MCF 10A (cell line): ENCODE measurements around the gene CIPC. TPM values are rescaled to one million over a fixed set of nuclear protein-coding genes. Genes with fewer than 3 reads are reported as not detected.

Experiments used
- BruUV-seq: library from RNA; stranded (reverse); fragments of 400-500 nt; replicated peaks from 2 replicates; lab custom pipeline; 2021; lab: Mats Ljungman, UMichigan
- CTCF ChIA-PET: fragments of 300-600 bp; sonication (Branson Sonifier 250); formaldehyde crosslinking; extraction: SDS; loops from one replicate; lab custom pipeline; 2021; ENCODE audit warnings: antibody characterized with exemption, inconsistent platforms; lab: Yijun Ruan, JAX
- POLR2A ChIA-PET: fragments of 300-600, 350-650 bp; sonication (Branson Sonifier 250); formaldehyde crosslinking; extraction: SDS; loops from one replicate; lab custom pipeline; 2020; ENCODE audit warnings: antibody characterized with exemption, inconsistent platforms; lab: Yijun Ruan, JAX
- DNase-seq: peaks from one replicate; pipeline ENCODE4 v3.0.0-alpha.2; 2018; ENCODE audit not compliant: unreplicated experiment
- H3K27ac Mint-ChIP-seq: one replicate; pipeline ENCODE4 v1.8.0; 2022; ENCODE audit warnings: mild to moderate bottlenecking, low read depth, mixed read lengths; ENCODE audit not compliant: unreplicated experiment
- H3K27me3 Mint-ChIP-seq: one replicate; pipeline ENCODE4 v1.8.0; 2022; ENCODE audit warnings: mixed read lengths; ENCODE audit not compliant: insufficient read depth, unreplicated experiment
- H3K36me3 Mint-ChIP-seq: one replicate; pipeline ENCODE4 v1.8.0; 2022; ENCODE audit warnings: mild to moderate bottlenecking, moderate library complexity, mixed read lengths; ENCODE audit not compliant: insufficient read depth, unreplicated experiment
- H3K4me1 Mint-ChIP-seq: one replicate; pipeline ENCODE4 v1.8.0; 2022; ENCODE audit warnings: mixed read lengths; ENCODE audit not compliant: insufficient read depth, unreplicated experiment
- H3K4me3 Mint-ChIP-seq: one replicate; pipeline ENCODE4 v1.8.0; 2022; ENCODE audit warnings: mild to moderate bottlenecking, moderate library complexity, mixed read lengths; ENCODE audit not compliant: unreplicated experiment
- H3K9me3 Mint-ChIP-seq: one replicate; pipeline ENCODE4 v1.8.0; 2022; ENCODE audit warnings: mixed read lengths; ENCODE audit not compliant: unreplicated experiment
- intact Hi-C: fragments of 100-400 bp; cut with micrococcal nuclease; formaldehyde crosslinking; loops from 2 replicates; pipeline ENCODE4 v1.14.1; 2022
- total RNA-seq: library from RNA; stranded (reverse); gene quantifications from 2 replicates; pipeline ENCODE4 v1.2.3, GENCODE V29; 2022
- TF ChIP-seq, protein P1 (sequence below): fragments of 200-600 bp; IDR thresholded peaks from one replicate; pipeline ENCODE4 v1.8.0; 2022; ENCODE audit warnings: antibody characterized with exemption, mild to moderate bottlenecking; ENCODE audit not compliant: unreplicated experiment

CIPC gene
- total RNA-seq, 1 experiment from 2014 or later: 9.7 TPM

DNA sequence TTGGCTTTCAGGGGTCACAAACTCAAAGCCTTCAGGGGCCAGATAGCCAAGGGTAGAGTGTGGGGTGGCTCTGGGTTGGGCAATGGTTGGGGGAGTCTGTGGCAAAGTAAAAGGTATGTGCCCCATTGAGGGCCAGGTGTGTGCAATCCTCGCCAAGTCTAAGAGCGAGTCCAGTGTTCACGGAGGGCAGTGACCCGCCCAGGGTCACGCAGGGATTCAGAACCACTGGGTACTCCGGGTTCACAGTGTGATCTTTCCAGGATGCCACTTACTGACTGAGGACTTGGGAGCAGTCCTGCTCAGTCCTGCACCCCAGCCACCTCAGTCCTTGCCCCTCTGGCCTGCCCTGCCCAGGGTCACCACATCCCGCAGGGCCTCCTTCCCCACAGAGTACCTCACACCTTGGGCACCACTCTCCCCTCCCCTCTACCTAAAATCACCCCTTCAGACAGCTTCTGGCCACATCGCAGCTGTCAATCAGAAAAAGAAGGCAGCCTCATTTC, 27.8 kb downstream of the CIPC start:
- ChIA-PET POLR2A (interaction anchor here (0.6 kb wide), 1 partner anchor 333 kb away, joined by 3 read pairs; no protein-coding TSS in a partner anchor), CTCF (interaction anchor here (1.5 to 2.4 kb wide), 2 partner anchors 9 to 26 kb away, joined by 7 to 10 read pairs; no protein-coding TSS in a partner anchor)
- Mint-ChIP-seq H3K9me3 (no peaks in the 10 kb centered on the region), H3K4me3 (no peak overlapping the region), H3K36me3 (peaks cover 17% of the 10 kb centered on the region), H3K27ac (no peak overlapping the region), H3K27me3 (no peaks in the 10 kb centered on the region), H3K4me1 (peaks cover 33% of the 10 kb centered on the region)
- TF ChIP-seq, protein P1, sequence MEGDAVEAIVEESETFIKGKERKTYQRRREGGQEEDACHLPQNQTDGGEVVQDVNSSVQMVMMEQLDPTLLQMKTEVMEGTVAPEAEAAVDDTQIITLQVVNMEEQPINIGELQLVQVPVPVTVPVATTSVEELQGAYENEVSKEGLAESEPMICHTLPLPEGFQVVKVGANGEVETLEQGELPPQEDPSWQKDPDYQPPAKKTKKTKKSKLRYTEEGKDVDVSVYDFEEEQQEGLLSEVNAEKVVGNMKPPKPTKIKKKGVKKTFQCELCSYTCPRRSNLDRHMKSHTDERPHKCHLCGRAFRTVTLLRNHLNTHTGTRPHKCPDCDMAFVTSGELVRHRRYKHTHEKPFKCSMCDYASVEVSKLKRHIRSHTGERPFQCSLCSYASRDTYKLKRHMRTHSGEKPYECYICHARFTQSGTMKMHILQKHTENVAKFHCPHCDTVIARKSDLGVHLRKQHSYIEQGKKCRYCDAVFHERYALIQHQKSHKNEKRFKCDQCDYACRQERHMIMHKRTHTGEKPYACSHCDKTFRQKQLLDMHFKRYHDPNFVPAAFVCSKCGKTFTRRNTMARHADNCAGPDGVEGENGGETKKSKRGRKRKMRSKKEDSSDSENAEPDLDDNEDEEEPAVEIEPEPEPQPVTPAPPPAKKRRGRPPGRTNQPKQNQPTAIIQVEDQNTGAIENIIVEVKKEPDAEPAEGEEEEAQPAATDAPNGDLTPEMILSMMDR: no peak
- DNase-seq: no peak
- intact Hi-C loops: no loop called here
- BruUV-seq: no TSS peak

DNA sequence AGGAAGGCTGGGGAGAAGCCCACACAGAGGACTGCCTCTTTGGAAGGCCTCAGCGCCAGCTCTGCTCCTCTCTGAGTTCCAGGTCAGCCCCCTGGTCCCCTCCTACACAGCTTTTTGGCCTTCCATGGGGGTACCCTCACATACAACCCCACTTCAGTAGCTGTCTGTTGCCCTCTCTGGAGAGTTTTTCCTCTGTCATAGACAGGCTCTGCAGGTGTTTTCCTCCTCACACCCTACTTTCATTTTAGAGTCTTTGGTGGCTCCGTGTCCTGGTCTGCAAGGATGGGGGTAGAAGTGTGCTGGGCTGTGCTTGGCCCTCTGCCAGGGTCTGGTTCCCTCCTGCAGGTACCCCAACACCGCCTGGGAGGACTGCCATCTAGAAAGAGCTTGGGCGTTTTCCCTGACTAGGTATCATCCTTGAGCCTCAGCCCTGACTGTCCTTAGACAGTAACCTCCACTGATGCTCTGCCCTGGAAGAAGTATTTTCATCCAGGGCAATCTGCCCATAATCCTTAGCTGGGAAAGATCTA, 28.5 kb downstream of the CIPC start:
- DNase-seq: no peak
- peaks cover 33% of the 10 kb centered on the region for H3K4me1 Mint-ChIP-seq
- no peak overlapping the region for H3K27ac Mint-ChIP-seq
- POLR2A ChIA-PET: interaction anchor here (0.6 to 1.1 kb wide), 3 partner anchors 9 to 332 kb away, joined by 3 to 4 read pairs (median 3); no protein-coding TSS in a partner anchor
- TF ChIP-seq, protein P1: no peak
- intact Hi-C loops: no loop called here
- BruUV-seq: no TSS peak
- H3K27me3 Mint-ChIP-seq: no peaks in the 10 kb centered on the region
- H3K4me3 Mint-ChIP-seq: no peak overlapping the region
- peaks cover 12% of the 10 kb centered on the region for H3K36me3 Mint-ChIP-seq
- CTCF ChIA-PET: interaction anchor here (0.6 to 2.4 kb wide), 3 partner anchors 8 to 426 kb away, joined by 5 to 10 read pairs (median 7); no protein-coding TSS in a partner anchor
- H3K9me3 Mint-ChIP-seq: no peaks in the 10 kb centered on the region

DNA sequence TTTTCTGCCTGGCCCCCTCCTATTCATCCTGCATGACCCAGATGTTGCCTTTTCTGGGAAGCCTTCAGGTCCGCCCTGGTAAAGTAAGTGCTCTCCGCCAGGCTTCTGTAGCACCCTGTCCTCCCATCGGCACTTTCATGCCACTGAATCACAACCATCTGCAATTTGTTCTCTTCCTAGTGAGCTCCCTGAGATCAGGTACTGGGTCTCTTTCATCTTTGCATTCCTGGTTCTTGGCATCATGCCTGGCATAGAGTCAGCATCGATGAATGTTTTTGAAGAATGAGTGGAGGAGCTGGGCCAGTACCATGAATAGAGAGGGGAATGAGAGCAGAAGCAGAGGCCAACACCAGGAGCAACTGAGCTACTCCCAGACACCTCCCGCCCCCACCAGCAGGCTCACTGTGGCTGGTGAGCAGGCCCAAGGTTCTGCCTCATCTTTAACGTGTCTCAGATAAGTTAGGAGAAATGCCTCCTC, 30.4 kb downstream of the CIPC start:
- Mint-ChIP-seq H3K27ac (no peak overlapping the region), H3K27me3 (peaks cover 16% of the 10 kb centered on the region), H3K4me1 (peaks cover 19% of the 10 kb centered on the region), H3K36me3 (no peaks in the 10 kb centered on the region), H3K9me3 (no peaks in the 10 kb centered on the region), H3K4me3 (no peak overlapping the region)
- BruUV-seq: no TSS peak
- CTCF ChIA-PET: interaction anchor here (0.6 to 2.4 kb wide), 4 partner anchors 18 to 188 kb away, joined by 3 to 10 read pairs (median 5); no protein-coding TSS in a partner anchor
- TF ChIP-seq, protein P1: no peak
- POLR2A ChIA-PET: interaction anchor here (0.6 to 2.1 kb wide), 4 partner anchors 31 to 1911 kb away, joined by 3 to 6 read pairs (median 4); partner anchors contain the start of gene CIPC
- intact Hi-C loops: no loop called here
- DNase-seq: peak; percentile 51

DNA sequence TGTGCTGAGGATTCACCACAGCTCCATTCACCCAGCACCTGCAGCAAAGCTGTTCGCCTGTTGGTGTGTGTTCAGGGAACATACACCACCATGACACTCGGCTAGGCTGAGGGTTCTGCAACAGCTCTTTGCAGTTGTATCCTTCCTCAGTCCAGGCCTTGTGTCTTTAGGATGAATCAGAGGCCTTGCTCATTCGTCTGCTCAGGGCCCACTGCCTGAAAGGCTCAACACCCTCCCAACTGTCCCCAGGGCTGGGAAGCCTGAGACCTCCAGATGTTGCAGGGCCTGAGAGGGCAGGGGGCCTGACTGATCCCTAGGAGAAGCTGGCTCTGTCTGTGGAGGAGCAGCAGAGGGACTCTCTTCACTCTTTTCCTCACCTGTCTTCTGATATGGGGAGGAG, 32.3 kb downstream of the CIPC start:
- POLR2A ChIA-PET: no interaction called here
- Mint-ChIP-seq H3K4me3 (no peak overlapping the region), H3K36me3 (no peaks in the 10 kb centered on the region), H3K27ac (no peak overlapping the region), H3K27me3 (peaks cover 36% of the 10 kb centered on the region), H3K9me3 (no peaks in the 10 kb centered on the region), H3K4me1 (peaks cover 19% of the 10 kb centered on the region)
- intact Hi-C loops: no loop called here
- no peak for DNase-seq
- CTCF ChIA-PET: interaction anchor here (0.6 to 0.7 kb wide), 2 partner anchors 51 to 186 kb away, joined by 3 read pairs; partner anchors contain the start of gene TMEM63C
- no TSS peak for BruUV-seq
- TF ChIP-seq, protein P1: no peak
